ENCODE data around the gene EXOSC10. TPM values are rescaled to one million over a fixed set of nuclear protein-coding genes. Genes with fewer than 3 reads are reported as not detected.

EXOSC10 gene
- total RNA-seq, 2 donors from 2014 or later = 78.5 to 78.9 TPM

DNA sequence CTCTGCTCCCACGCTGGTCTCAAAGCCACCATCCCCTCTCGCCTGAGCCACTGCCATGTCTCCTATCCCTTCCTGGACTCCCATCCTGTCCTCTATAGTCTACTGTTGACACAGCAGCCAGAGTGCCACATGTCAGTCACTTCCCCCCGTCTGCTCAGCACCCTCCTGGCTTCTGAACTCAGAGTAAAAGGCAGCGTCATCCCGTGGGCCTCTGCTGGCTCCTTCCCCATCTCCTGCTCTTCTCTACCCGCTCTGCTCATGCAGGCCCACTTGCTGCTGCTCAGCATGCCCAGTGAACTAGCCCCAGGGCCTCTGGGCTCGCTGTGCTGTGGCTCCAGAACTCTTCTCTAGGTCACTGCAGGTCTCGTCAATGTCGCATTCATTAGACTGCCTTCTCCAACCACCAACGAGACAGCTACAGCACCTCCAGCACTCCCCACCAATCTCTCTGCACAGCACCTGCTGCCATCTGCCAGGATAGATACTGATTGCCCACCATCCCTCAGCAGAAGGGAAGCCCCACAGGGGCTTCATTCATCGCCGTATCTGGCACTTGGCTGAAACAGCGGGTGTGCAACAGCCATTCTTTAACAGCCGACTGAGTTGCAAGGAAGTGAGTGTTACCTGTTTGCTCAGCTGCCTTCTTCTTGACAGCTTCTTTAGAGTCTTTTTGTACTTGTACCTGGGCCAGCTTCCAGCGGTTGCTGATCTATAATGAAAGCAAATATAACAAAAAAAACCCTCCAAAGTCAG lies 28.0 kb downstream of the EXOSC10 start:
- DNase-seq (ENCODE audit: low spot score) (no peak), ATAC-seq (ENCODE audit: insufficient number of reproducible peaks, low FRiP score, low read depth) (no peak)
- peaks cover 87% of the 10 kb centered on the region for H3K36me3 ChIP-seq
- H3K9me3 ChIP-seq = no peaks in the 10 kb centered on the region
- H3K4me1 ChIP-seq (ENCODE audit: control insufficient read depth in 1 of 2, low read depth in 2 of 2) = no peaks in the 10 kb centered on the region
- no peak overlapping the region for H3K27ac ChIP-seq
- H3K4me3 ChIP-seq = no peak overlapping the region
- H3K27me3 ChIP-seq (replicated peaks; ENCODE audit: insufficient read depth) = no peaks in the 10 kb centered on the region
- TF ChIP-seq, protein P1, sequence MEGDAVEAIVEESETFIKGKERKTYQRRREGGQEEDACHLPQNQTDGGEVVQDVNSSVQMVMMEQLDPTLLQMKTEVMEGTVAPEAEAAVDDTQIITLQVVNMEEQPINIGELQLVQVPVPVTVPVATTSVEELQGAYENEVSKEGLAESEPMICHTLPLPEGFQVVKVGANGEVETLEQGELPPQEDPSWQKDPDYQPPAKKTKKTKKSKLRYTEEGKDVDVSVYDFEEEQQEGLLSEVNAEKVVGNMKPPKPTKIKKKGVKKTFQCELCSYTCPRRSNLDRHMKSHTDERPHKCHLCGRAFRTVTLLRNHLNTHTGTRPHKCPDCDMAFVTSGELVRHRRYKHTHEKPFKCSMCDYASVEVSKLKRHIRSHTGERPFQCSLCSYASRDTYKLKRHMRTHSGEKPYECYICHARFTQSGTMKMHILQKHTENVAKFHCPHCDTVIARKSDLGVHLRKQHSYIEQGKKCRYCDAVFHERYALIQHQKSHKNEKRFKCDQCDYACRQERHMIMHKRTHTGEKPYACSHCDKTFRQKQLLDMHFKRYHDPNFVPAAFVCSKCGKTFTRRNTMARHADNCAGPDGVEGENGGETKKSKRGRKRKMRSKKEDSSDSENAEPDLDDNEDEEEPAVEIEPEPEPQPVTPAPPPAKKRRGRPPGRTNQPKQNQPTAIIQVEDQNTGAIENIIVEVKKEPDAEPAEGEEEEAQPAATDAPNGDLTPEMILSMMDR (IDR thresholded peaks at IDR 0.05) = no peak

DNA sequence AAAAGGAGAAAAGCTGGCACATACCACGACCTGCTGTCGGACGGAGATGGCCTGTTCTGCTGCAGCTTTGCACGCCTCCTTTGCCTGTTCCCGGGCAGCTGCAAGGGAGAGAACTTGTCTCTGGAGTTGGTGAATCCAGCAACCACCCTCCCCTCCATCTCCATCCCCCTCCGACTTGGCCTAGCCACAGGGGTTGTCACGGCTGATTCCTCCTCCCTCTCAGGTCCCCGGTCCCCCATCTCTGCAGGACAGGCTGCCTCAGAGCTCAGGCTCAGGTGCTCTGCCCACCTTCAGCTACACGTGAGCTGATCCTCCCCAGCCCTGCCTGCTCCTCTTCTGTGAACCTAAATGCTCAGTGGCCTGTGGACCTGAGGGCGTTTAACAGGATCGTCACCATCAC lies 28.8 kb downstream of the EXOSC10 start:
- no peak for DNase-seq (ENCODE audit: low spot score)
- Histone ChIP-seq H3K27me3 (replicated peaks; ENCODE audit: insufficient read depth) (no peaks in the 10 kb centered on the region), H3K4me3 (no peak overlapping the region), H3K4me1 (ENCODE audit: control insufficient read depth in 1 of 2, low read depth in 2 of 2) (no peaks in the 10 kb centered on the region), H3K36me3 (peaks cover 86% of the 10 kb centered on the region), H3K9me3 (no peaks in the 10 kb centered on the region), H3K27ac (no peak overlapping the region)
- no peak for ATAC-seq (ENCODE audit: insufficient number of reproducible peaks, low FRiP score, low read depth)
- TF ChIP-seq, protein P1 (IDR thresholded peaks at IDR 0.05) = no peak

DNA sequence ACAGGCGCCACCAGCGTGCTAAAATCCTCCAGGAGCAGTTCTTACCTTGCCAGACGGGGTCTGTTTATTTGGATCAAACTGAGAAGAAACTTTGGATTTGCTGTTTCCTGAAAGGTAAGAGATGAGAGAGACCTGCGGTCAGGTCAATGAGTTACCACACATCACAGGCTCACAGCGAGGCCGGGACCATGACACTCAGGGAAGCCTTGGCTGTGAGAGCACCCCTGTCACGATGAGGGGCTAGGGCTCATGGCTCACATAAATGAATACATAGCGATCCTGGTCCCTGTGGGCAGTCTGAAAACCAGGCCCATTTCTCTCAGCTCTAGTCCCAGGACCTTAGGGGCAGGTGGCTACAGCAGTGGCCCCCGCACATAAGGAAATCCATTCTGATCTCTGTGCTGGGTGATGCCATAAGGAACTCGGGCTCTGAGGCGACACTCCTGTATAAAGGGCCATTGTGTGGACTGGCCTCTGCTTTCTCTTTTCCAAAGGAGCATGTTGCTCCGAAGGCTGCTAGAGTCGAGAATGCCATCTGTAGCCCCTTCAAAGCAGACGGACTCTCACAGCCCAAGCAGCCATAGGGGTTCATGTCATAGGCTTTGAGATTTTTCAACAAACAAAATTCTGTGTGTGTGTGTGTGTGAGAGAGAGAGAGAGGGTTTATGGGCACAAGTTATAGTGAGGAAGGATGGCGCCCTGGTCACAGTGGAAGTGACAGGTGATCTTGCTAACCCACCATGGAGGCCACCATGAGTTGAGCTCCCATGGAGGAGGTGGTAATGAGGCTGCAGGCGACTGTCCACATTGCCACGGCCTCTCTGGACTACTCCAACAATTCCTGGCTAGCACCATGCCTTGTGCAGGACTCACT lies 30.8 kb downstream of the EXOSC10 start:
- no peak overlapping the region for H3K4me3 ChIP-seq
- no peak for ATAC-seq (ENCODE audit: insufficient number of reproducible peaks, low FRiP score, low read depth)

DNA sequence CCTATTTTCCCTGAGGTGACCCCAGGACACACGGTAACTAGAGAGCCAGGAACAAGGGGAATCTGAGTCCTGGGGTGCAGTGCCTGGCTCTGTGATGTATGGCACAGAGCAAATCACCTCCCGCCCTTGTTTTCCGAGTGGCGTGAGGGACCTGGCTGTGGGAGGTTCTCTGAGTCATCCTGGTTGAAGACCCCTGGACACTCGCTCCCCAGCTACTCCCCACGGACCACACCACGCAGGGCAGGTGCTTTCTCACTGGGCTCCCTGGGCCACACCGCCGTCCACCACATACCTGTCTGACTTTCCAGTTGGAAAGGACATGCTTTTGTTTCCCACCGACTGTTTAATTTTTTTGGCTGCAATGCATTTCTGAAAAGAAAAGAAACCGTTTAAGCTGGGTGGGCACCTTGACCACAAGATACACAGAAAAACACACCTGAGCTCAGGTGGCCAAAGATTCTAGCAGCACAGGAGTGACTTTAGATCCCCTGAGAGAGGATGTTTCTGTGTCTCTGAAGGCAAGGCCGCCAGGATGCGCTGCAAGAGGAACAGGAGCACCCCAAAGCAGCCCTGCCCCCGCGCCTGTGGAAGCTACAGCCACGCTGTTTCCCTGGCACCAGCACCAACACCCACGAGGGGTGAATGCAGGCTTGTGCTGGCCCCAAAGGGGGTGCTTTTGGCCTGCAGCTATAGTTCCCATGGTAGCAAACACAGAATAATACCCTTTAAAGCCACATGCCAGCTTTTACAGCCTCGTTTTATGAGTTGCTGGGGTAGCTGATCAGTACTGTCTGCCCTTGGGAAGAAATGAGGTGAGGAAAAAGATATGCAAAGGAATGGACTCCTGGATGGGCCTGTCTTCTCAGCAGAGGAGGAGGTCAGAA lies 31.7 kb downstream of the EXOSC10 start:
- peaks cover 68% of the 10 kb centered on the region for H3K36me3 ChIP-seq
- H3K4me3 ChIP-seq = no peak overlapping the region
- no peaks in the 10 kb centered on the region for H3K4me1 ChIP-seq (ENCODE audit: control insufficient read depth in 1 of 2, low read depth in 2 of 2)
- TF ChIP-seq, protein P1 (IDR thresholded peaks at IDR 0.05) = no peak
- no peaks in the 10 kb centered on the region for H3K9me3 ChIP-seq
- H3K27me3 ChIP-seq (replicated peaks; ENCODE audit: insufficient read depth) = no peaks in the 10 kb centered on the region
- H3K27ac ChIP-seq = no peak overlapping the region
- no peak for DNase-seq (ENCODE audit: low spot score)
- no peak for ATAC-seq (ENCODE audit: insufficient number of reproducible peaks, low FRiP score, low read depth)

More for the DNA sequence above, 30.8 kb downstream of the EXOSC10 start:
- no peak for DNase-seq (ENCODE audit: low spot score)
- peaks cover 75% of the 10 kb centered on the region for H3K36me3 ChIP-seq
- no peaks in the 10 kb centered on the region for H3K27me3 ChIP-seq (replicated peaks; ENCODE audit: insufficient read depth)
- no peak overlapping the region for H3K27ac ChIP-seq
- H3K9me3 ChIP-seq = no peaks in the 10 kb centered on the region
- no peaks in the 10 kb centered on the region for H3K4me1 ChIP-seq (ENCODE audit: control insufficient read depth in 1 of 2, low read depth in 2 of 2)
- TF ChIP-seq, protein P1 (IDR thresholded peaks at IDR 0.05) = no peak
